ENCODE results near the gene VMO1. TPM values are rescaled to one million over a fixed set of nuclear protein-coding genes. Genes with fewer than 3 reads are reported as not detected.

The VMO1 gene
- total RNA-seq, 2 experiments from 2014 or later: not detected

GRCh38 chr17:4751932-4752331 lies 34.2 kb downstream of the VMO1 start:
- Mint-ChIP-seq H3K9me3 (no peaks in the 10 kb centered on the region), H3K36me3 (ENCODE audit: low read depth) (no peaks in the 10 kb centered on the region), H3K27me3 (peaks cover 8% of the 10 kb centered on the region), H3K4me1 (ENCODE audit: low read depth) (peaks cover 10% of the 10 kb centered on the region), H3K27ac (no peak overlapping the region), H3K4me3 (no peak overlapping the region)
- DNase-seq (no peak), ATAC-seq (no peak)
- no peak for TF ChIP-seq CTCF (IDR thresholded peaks at IDR 0.05)
- POLR2A ChIA-PET: no interaction called here
- CTCF ChIA-PET: no interaction called here
- intact Hi-C loops (cut with micrococcal nuclease): no loop called here

GRCh38 chr17:4750606-4751005 lies 35.6 kb downstream of the VMO1 start:
- H3K4me3 Mint-ChIP-seq: no peak overlapping the region
- no peak overlapping the region for H3K27ac Mint-ChIP-seq
- TF ChIP-seq CTCF (IDR thresholded peaks at IDR 0.05): no peak
- H3K9me3 Mint-ChIP-seq: no peaks in the 10 kb centered on the region
- POLR2A ChIA-PET: no interaction called here
- DNase-seq: no peak
- CTCF ChIA-PET: no interaction called here
- H3K36me3 Mint-ChIP-seq (ENCODE audit: low read depth): no peaks in the 10 kb centered on the region
- intact Hi-C loops (cut with micrococcal nuclease): no loop called here
- peaks cover 8% of the 10 kb centered on the region for H3K27me3 Mint-ChIP-seq
- peaks cover 10% of the 10 kb centered on the region for H3K4me1 Mint-ChIP-seq (ENCODE audit: low read depth)
- ATAC-seq: no peak

GRCh38 chr17:4748686-4749085 lies 37.5 kb downstream of the VMO1 start:
- H3K9me3 Mint-ChIP-seq: no peaks in the 10 kb centered on the region
- no peak overlapping the region for H3K4me3 Mint-ChIP-seq
- intact Hi-C loops (cut with micrococcal nuclease): no loop called here
- no peaks in the 10 kb centered on the region for H3K36me3 Mint-ChIP-seq (ENCODE audit: low read depth)
- peaks cover 13% of the 10 kb centered on the region for H3K4me1 Mint-ChIP-seq (ENCODE audit: low read depth)
- POLR2A ChIA-PET: interaction anchor here (0.6 to 1.5 kb wide), 3 partner anchors 42 to 568 kb away, joined by 3 read pairs; partner anchors contain the start of gene PELP1
- no peak overlapping the region for H3K27ac Mint-ChIP-seq
- H3K27me3 Mint-ChIP-seq: peaks cover 4% of the 10 kb centered on the region
- ATAC-seq (no peak), DNase-seq (no peak)
- TF ChIP-seq CTCF (IDR thresholded peaks at IDR 0.05): no peak
- CTCF ChIA-PET: interaction anchor here (1.0 to 2.7 kb wide), 2 partner anchors 34 to 41 kb away, joined by 4 to 12 read pairs; no protein-coding TSS in a partner anchor

GRCh38 chr17:4747847-4748246 lies 38.3 kb downstream of the VMO1 start:
- TF ChIP-seq CTCF (IDR thresholded peaks at IDR 0.05): no peak
- Mint-ChIP-seq H3K36me3 (ENCODE audit: low read depth) (no peaks in the 10 kb centered on the region), H3K4me3 (peak overlapping the region; percentile 20), H3K9me3 (no peaks in the 10 kb centered on the region), H3K27me3 (peaks cover 2% of the 10 kb centered on the region), H3K27ac (no peak overlapping the region), H3K4me1 (ENCODE audit: low read depth) (peaks cover 13% of the 10 kb centered on the region)
- intact Hi-C loops (cut with micrococcal nuclease): no loop called here
- ATAC-seq (peak; percentile 87), DNase-seq (peak; percentile 48)
- CTCF ChIA-PET: interaction anchor here (2.7 kb wide), 1 partner anchor 42 kb away, joined by 12 read pairs; no protein-coding TSS in a partner anchor
- POLR2A ChIA-PET: interaction anchor here (1.5 kb wide), 1 partner anchor 43 kb away, joined by 3 read pairs; no protein-coding TSS in a partner anchor

GRCh38 chr17:4744999-4745969 lies 40.9 kb downstream of the VMO1 start:
- ChIA-PET POLR2A (interaction anchor here (0.5 kb wide), 1 partner anchor 45 kb away, joined by 3 read pairs; no protein-coding TSS in a partner anchor), CTCF (no interaction called here)
- intact Hi-C loops (cut with micrococcal nuclease): no loop called here
- DNase-seq: no peak
- H3K4me3 Mint-ChIP-seq: no peak overlapping the region
- peaks cover 7% of the 10 kb centered on the region for H3K27me3 Mint-ChIP-seq
- peaks cover 14% of the 10 kb centered on the region for H3K4me1 Mint-ChIP-seq (ENCODE audit: low read depth)
- H3K36me3 Mint-ChIP-seq (ENCODE audit: low read depth): no peaks in the 10 kb centered on the region
- no peak for TF ChIP-seq CTCF (IDR thresholded peaks at IDR 0.05)
- no peak overlapping the region for H3K27ac Mint-ChIP-seq
- no peaks in the 10 kb centered on the region for H3K9me3 Mint-ChIP-seq
- ATAC-seq: no peak

Data from activated CD8-positive, alpha-beta T cell treated with anti-CD3 and anti-CD28 coated beads for 36 hours (primary cell).